Measurements from ENCODE around the gene PPP2R2B.

Gene PPP2R2B

GRCh38 chr5:146878476-146879172 lies at the start of gene PPP2R2B:
TSS of gene PPP2R2B (minus strand) at chr5:146878757.
- DNase-seq, result peak in 52 of 56 donors; percentile 7 to 84 (median 60)

- no peak for DNase-seq
Measured at GRCh38 chr5:146924132-146924531, 45.6 kb upstream of the PPP2R2B start.

- no peak for DNase-seq
Measured at GRCh38 chr5:146921225-146921624, 42.7 kb upstream of the PPP2R2B start.

- DNase-seq, result no peak
Measured at GRCh38 chr5:146920351-146920881, 41.9 kb upstream of the PPP2R2B start.

GRCh38 chr5:146919304-146919703 lies 40.7 kb upstream of the PPP2R2B start:
- no peak for DNase-seq

- no peak for DNase-seq
Measured at GRCh38 chr5:146917931-146918330, 39.4 kb upstream of the PPP2R2B start.

- DNase-seq, result no peak
Measured at GRCh38 chr5:146912874-146913273, 34.3 kb upstream of the PPP2R2B start.

- DNase-seq, result no peak
Measured at GRCh38 chr5:146910239-146910638, 31.7 kb upstream of the PPP2R2B start.

- DNase-seq, result no peak
Measured at GRCh38 chr5:146909255-146910068, 30.9 kb upstream of the PPP2R2B start.

- DNase-seq, result peak in 2 of 56 donors; percentile 8 to 9
Measured at GRCh38 chr5:146906803-146907202, 28.2 kb upstream of the PPP2R2B start.

- DNase-seq, result no peak
Measured at GRCh38 chr5:146904890-146905289, 26.3 kb upstream of the PPP2R2B start.

GRCh38 chr5:146903789-146904188 lies 25.2 kb upstream of the PPP2R2B start:
- no peak for DNase-seq

GRCh38 chr5:146902471-146902870 lies 23.9 kb upstream of the PPP2R2B start:
- DNase-seq, result no peak

GRCh38 chr5:146897061-146897460 lies 18.5 kb upstream of the PPP2R2B start:
- DNase-seq, result no peak

- DNase-seq, result peak in 1 of 56 donors; percentile 3
Measured at GRCh38 chr5:146894753-146895521, 16.4 kb upstream of the PPP2R2B start.

- DNase-seq, result no peak
Measured at GRCh38 chr5:146893991-146894390, 15.4 kb upstream of the PPP2R2B start.

GRCh38 chr5:146892231-146892630 lies 13.7 kb upstream of the PPP2R2B start:
- no peak for DNase-seq

GRCh38 chr5:146891511-146891910 lies 13.0 kb upstream of the PPP2R2B start:
- no peak for DNase-seq

GRCh38 chr5:146890731-146891440 lies 12.3 kb upstream of the PPP2R2B start:
- no peak for DNase-seq

- no peak for DNase-seq
Measured at GRCh38 chr5:146890066-146890465, 11.5 kb upstream of the PPP2R2B start.

GRCh38 chr5:146889169-146889568 lies 10.6 kb upstream of the PPP2R2B start:
- DNase-seq, result peak in 1 of 56 donors; percentile 11
